Measurements from ENCODE around the gene TEAD1.

DNA sequence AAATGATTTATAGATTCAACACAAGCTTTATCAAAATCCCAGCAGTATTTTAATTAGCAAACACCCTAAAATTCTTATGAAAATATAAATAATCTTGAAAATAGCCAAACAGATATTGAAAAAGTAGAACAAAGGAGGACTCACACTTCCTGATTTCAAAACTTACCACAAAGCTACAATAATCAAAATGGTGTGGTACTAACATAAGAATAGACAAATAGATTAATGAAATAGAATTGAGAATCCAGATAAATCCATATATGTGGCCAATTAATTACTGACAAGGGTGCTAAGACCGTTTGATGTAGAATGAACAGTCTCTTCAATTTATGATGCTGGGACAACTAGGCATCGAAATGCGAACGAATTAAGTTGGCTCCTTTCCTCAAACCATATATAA is 49.6 kb upstream of the TEAD1 start:
- TF ChIP-seq POLR2A (IDR thresholded peaks at IDR 0.05): no peak
- TF ChIP-seq, protein P1, sequence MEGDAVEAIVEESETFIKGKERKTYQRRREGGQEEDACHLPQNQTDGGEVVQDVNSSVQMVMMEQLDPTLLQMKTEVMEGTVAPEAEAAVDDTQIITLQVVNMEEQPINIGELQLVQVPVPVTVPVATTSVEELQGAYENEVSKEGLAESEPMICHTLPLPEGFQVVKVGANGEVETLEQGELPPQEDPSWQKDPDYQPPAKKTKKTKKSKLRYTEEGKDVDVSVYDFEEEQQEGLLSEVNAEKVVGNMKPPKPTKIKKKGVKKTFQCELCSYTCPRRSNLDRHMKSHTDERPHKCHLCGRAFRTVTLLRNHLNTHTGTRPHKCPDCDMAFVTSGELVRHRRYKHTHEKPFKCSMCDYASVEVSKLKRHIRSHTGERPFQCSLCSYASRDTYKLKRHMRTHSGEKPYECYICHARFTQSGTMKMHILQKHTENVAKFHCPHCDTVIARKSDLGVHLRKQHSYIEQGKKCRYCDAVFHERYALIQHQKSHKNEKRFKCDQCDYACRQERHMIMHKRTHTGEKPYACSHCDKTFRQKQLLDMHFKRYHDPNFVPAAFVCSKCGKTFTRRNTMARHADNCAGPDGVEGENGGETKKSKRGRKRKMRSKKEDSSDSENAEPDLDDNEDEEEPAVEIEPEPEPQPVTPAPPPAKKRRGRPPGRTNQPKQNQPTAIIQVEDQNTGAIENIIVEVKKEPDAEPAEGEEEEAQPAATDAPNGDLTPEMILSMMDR (IDR thresholded peaks at IDR 0.05): no peak

All from gastroesophageal sphincter (tissue), 3 donors.